Coronary artery (tissue), 2 donors: ENCODE data around the gene RAD51B.

Experiments
- DNase-seq: peaks from one replicate; pipeline ENCODE4 v3.0.0-alpha.2; 2017; ENCODE audit warnings: low spot score
- H3K27ac ChIP-seq, 2 donors: fragments of 200-600 bp; sonication (generic); one replicate each; pipeline ENCODE4 v1.5.1; 2016 to 2019
- H3K4me3 ChIP-seq: fragments of 200-600 bp; sonication (generic); 2 replicates; pipeline ENCODE4 v1.5.1; 2016; ENCODE audit warnings: mild to moderate bottlenecking, moderate library complexity
- CTCF ChIP-seq: fragments of 200-600 bp; sonication (generic); IDR thresholded peaks from one replicate; pipeline ENCODE4 v1.5.1; 2019; ENCODE audit warnings: antibody characterized with exemption

RAD51B gene

GRCh38 chr14:68327231-68327630 lies 507.7 kb downstream of the RAD51B start:
- H3K4me3 ChIP-seq: no peak overlapping the region
- no peak for TF ChIP-seq CTCF
- no peak for DNase-seq
- no peak overlapping the region for H3K27ac ChIP-seq

GRCh38 chr14:68328509-68328908 lies 508.9 kb downstream of the RAD51B start:
- no peak for TF ChIP-seq CTCF
- DNase-seq: no peak
- no peak overlapping the region for H3K27ac ChIP-seq
- H3K4me3 ChIP-seq: no peak overlapping the region

GRCh38 chr14:68331426-68331825 lies 511.8 kb downstream of the RAD51B start:
- no peak overlapping the region for H3K27ac ChIP-seq
- no peak for DNase-seq
- no peak for TF ChIP-seq CTCF
- H3K4me3 ChIP-seq: no peak overlapping the region

- Histone ChIP-seq H3K4me3 (no peak overlapping the region), H3K27ac (no peak overlapping the region)
- no peak for DNase-seq
- TF ChIP-seq CTCF: no peak
Measured at GRCh38 chr14:68331991-68332390, 512.4 kb downstream of the RAD51B start.

- no peak overlapping the region for H3K27ac ChIP-seq
- DNase-seq: no peak
- no peak overlapping the region for H3K4me3 ChIP-seq
- TF ChIP-seq CTCF: no peak
Measured at GRCh38 chr14:68333262-68333661, 513.7 kb downstream of the RAD51B start.

- no peak for DNase-seq
- Histone ChIP-seq H3K4me3 (no peak overlapping the region), H3K27ac (no peak overlapping the region)
- TF ChIP-seq CTCF: no peak
Measured at GRCh38 chr14:68335312-68335711, 515.7 kb downstream of the RAD51B start.

- Histone ChIP-seq H3K27ac (no peak overlapping the region), H3K4me3 (no peak overlapping the region)
- TF ChIP-seq CTCF: no peak
- DNase-seq: no peak
Measured at GRCh38 chr14:68336165-68336564, 516.6 kb downstream of the RAD51B start.
